GM12891 (cell line): ENCODE results near the gene SH3D21.

Experiments
- DNase-seq: peaks from one replicate; pipeline ENCODE4 v3.0.0; 2011; ENCODE audit warnings: low spot score; ENCODE audit not compliant: insufficient read length
- FAIRE-seq: peaks from 2 replicates; lab custom pipeline; 2011; peaks lifted over from hg19 to GRCh38; lab: Jason Lieb, UNC
- PAX5 ChIP-seq: IDR thresholded peaks from 2 replicates; pipeline ENCODE4 v1.6.1; 2011; ENCODE audit warnings: low read length, moderate library complexity, mild to moderate bottlenecking; ENCODE audit not compliant: insufficient read depth, severe bottlenecking
- POLR2A ChIP-seq: IDR thresholded peaks from 2 replicates; pipeline ENCODE4 v1.6.1; 2011; ENCODE audit warnings: low read depth, low read length, control low read depth
- POLR2AphosphoS5 ChIP-seq: IDR thresholded peaks from 2 replicates; pipeline ENCODE4 v1.6.1; 2011; ENCODE audit warnings: low read depth, low read length, control low read depth
- POU2F2 ChIP-seq: IDR thresholded peaks from 2 replicates; pipeline ENCODE4 v1.6.1; 2011; ENCODE audit warnings: low read depth, mild to moderate bottlenecking, control low read depth, low read length, moderate library complexity
- SPI1 ChIP-seq: IDR thresholded peaks from 2 replicates; pipeline ENCODE4 v1.6.1; 2011; ENCODE audit warnings: low read depth, low read length, control low read depth
- TAF1 ChIP-seq: IDR thresholded peaks from 2 replicates; pipeline ENCODE4 v1.6.1; 2011; ENCODE audit warnings: low read depth, low read length, control low read depth

Gene SH3D21

DNA sequence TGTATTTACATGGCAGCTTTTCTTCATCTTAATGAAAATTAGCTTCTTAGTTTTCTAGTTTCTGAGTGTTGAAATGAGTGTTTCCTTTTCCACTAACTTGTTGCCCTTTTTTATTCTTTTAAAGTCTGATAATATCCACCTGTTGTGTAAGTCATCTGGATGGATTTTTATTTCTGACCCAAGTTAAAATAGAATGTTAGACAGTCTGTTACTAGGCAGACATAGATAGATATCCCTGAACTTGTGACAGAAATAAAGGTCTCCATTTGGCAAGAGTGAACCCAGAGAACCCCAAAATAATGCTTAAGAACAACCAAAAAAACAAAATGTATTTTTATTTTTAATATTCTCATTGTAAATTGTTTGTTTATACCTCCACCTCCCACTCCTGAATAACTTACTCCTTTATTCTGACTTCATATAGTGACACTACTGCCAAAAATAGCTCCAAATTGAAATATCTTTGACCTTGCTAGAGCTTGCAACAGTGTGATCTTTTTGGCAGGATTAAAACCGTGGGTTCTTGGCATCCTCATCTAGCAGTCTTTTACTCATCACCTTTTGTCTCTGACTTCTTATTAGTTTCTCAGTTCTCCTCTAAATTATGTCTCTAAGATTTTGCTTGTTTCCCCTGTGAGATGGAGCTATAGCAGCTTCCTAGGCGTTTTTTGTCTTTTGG lies 26.9 kb upstream of the SH3D21 start:
- DNase-seq (no peak), FAIRE-seq (no peak)
- TF ChIP-seq POU2F2 = no peak
- TF ChIP-seq TAF1 = no peak
- TF ChIP-seq POLR2A = no peak
- no peak for TF ChIP-seq POLR2AphosphoS5
- TF ChIP-seq SPI1 = no peak
- no peak for TF ChIP-seq PAX5

DNA sequence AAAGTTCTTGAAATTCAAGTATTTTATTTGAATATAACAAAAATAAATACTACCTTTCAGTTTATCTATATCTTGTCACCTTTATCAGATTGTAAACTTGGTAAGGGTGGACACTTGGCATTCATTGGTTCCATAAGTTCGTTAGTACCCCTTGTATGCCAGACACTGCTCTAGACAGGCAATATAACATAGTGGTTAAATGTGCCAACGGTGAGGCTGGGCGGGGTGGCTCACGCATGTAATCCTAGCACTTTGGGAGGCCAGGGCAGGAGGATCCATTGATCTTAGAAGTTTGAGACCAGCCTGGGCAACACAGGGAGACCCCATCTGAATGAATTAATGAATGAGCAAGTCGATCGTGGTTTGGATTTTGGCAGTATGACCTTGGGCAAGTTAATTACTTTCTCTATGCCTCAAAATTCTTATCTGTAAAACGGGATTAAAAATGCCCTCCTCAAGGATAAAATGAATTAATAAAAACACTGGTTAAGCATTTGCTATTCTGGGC lies 26.3 kb upstream of the SH3D21 start:
- TF ChIP-seq PAX5 (no peak), POLR2AphosphoS5 (no peak), POU2F2 (no peak), POLR2A (no peak)
- FAIRE-seq = peak; percentile 78
- DNase-seq = no peak

DNA sequence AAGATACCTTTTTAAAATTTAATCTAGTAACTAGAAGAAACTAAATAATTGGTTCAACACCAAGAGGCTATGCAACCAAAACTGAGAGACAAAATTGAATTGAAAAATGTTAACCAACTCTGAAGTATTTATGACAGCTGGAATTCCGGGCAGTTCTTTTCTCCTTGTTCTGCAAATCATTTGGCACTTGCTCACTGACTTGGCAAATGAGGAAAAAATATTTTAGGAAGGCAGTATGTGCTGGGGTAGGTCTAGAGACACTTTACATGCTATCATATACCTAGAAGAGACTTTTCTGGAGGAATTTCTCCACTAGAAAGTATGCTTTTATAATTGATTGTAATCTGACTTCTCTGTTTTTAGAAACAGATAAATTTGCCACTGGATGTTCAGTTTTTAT lies 22.1 kb upstream of the SH3D21 start:
- DNase-seq (no peak), FAIRE-seq (no peak)
- no peak for TF ChIP-seq POLR2A
- TF ChIP-seq PAX5 = no peak
- TF ChIP-seq TAF1 = no peak
- TF ChIP-seq POU2F2 = no peak
- no peak for TF ChIP-seq SPI1
- no peak for TF ChIP-seq POLR2AphosphoS5

DNA sequence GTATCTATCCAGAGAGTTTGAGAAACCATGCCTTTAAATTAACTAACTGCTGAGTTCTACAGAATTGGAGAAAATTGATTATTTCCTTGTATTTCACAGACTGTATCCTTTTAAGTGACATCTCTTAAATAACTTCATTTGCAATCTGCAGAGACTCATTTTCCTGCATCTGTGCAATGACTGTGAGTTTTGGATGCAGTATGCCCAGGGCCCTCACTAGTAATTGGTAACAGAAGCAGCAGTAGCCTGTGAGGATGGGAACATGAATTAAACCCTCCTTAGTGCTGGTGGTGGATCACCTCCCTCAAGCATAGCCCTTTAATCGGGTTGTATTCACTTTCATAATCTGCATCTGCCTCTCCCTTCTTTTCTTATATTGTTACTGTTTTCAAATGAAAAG lies 21.7 kb upstream of the SH3D21 start:
- DNase-seq (no peak), FAIRE-seq (no peak)
- no peak for TF ChIP-seq POLR2A

DNA sequence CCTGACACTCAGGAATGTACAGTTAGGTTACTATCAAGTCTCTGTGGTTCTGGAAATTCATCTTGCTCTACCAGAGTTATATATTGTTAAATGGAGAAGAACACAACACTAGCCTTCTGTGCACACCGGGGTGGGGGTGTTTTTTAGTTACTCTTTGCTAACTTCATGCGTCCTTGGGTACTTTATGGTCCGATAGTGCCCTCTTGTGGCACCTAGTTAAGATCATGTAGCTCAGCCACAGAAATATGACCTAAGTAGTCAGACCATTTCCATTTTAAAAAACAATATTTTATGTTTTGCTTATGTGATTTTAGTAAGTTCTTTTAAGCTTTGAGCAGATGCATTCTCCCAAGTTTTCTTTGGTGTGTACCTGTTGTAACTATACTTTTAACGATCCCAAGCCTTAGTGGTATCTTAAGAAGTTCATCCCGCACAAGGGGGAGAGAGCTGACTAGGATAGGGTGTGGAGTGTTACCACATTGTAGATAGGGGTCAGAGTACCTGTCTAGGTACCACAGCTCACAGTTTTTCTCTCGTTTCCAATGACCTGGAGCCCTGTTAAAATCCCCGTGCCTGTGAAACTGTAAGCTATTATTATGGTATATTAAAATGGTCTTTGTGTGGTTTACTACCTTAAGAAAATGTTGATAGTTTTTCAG lies 20.6 kb upstream of the SH3D21 start:
- DNase-seq (peak; percentile 54), FAIRE-seq (peak; percentile 83)
- no peak for TF ChIP-seq SPI1
- TF ChIP-seq PAX5 = no peak

DNA sequence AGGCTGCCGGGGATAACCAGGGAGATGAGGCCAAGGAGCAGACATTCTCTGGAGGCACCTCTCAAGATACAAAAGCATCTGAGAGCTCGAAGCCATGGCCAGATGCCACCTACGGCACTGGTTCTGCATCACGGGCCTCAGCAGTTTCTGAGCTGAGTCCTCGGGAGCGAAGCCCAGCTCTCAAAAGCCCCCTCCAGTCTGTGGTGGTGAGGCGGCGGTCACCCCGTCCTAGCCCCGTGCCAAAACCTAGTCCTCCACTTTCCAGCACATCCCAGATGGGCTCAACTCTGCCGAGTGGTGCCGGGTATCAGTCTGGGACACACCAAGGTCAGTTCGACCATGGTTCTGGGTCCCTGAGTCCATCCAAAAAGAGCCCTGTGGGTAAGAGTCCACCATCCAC lies 19.4 kb upstream of the SH3D21 start:
- TF ChIP-seq PAX5 (no peak), POU2F2 (no peak), SPI1 (no peak), POLR2AphosphoS5 (no peak), TAF1 (no peak), POLR2A (no peak)
- FAIRE-seq = no peak
- no peak for DNase-seq

DNA sequence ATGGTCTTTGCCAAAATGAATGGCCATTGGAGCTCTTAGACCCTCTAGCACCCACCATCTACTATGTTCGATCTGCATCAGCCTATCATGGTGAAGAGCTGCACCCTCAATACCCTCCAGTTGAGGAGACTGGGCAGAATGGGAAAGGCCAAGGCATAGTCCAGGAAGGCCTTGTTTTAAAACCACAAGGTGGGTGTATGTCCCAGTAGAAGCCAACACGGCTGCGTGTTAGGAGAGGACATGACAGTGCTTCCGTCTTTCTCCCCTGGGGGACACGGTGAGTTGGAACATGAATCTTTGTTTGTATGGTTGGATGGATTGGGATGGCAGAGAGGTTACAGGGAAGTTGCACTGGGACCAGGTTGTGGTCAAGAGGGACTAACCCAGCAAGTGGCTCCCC lies 18.6 kb upstream of the SH3D21 start:
- TF ChIP-seq POU2F2 (no peak), POLR2A (no peak), POLR2AphosphoS5 (no peak), SPI1 (no peak), TAF1 (no peak), PAX5 (no peak)
- DNase-seq = no peak
- FAIRE-seq = no peak

DNA sequence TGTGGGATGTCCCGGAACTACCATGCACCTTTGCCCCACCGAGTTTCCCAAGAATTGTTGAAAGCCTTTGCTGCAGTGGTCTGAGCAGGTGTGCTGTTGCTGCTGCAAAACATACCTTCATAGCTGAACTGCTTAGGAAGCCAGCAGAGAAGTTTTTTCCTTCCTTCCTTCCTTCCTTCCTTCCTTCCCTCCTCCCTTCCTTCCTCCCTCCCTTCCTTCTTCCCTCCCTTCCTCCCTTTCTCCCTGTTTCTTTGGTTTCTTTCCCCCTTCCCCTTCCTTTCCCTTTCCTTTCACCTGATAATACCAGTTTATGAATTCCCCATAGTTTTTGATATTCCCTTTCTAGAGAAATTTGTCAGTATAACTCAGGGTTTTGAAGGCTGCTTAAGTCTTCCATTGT lies 10.8 kb upstream of the SH3D21 start:
- FAIRE-seq (no peak), DNase-seq (no peak)
- no peak for TF ChIP-seq POLR2A
- no peak for TF ChIP-seq PAX5
- TF ChIP-seq TAF1 = no peak
- TF ChIP-seq POU2F2 = no peak
- no peak for TF ChIP-seq POLR2AphosphoS5
- no peak for TF ChIP-seq SPI1

DNA sequence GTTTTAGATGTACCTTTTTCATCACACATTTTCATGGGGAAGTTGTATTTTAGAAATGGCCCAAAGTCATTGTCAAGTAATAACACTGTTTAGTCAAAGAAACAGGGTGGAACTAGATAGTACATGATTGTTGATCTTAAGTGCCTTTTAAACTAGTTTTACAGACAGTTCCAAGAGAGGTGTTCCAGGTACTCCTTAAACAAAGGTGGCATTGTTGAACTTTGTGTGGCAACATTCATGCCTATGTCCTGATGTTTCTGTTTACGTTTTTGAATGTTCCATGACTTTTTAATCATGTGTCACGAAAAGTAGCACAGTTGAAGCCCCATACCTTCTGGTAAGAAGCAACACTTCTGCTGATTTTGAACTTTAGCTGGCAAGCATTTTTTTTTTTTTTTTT lies 9.1 kb upstream of the SH3D21 start:
- TF ChIP-seq PAX5 (no peak), POU2F2 (no peak), POLR2AphosphoS5 (no peak), TAF1 (no peak), SPI1 (no peak), POLR2A (no peak)
- peak; percentile 43 for FAIRE-seq
- no peak for DNase-seq

DNA sequence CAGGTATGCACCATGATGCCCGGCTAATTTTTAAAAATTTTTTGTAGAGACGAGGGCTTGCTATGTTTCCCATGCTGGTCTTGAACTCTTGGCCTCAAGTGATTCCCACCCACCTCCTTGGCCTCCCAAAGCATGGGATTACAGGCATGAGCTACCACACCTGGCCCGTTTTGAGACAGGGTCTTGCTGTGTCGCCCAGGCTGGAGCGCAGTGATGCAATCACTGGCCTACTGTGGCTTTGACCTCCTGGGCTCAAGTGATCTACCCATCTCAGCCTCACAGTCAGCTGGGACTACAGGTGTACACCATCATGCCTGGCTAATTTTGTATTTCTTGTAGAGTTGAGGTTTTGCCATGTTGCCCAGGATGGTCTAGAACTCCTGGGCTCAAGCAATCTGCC lies 7.5 kb upstream of the SH3D21 start:
- FAIRE-seq = no peak
- TF ChIP-seq PAX5 = no peak

More for the DNA sequence above, 7.5 kb upstream of the SH3D21 start:
- no peak for DNase-seq
